Measurements from ENCODE around the gene SKIC8.

Gene SKIC8

DNA sequence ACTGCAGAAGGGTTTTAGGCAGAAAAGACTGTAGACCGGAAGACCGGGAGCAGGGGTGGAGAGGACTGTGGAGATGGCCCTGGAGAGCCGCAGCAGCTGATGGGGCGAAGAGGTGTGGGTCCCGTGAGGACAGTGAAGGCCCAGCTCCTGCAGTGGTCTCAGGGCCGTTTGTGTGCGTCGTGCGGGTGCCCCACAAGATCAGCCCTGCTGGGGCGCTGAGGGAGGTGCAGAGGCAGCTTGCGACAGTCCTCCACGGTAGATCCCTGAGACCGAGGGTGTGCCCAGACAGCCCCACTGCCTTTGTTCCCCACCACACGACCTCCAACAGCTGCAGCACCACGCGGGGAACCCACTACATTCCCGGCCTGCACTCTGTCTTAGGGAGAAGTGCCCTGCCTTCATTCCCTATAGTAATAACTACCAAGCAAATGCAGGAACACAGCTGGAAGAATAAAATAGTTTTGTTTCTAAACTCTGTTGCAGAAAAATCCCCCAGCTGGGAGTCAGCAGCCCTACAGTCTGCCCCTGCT, 21.7 kb upstream of the SKIC8 start:
- DNase-seq = no peak

DNA sequence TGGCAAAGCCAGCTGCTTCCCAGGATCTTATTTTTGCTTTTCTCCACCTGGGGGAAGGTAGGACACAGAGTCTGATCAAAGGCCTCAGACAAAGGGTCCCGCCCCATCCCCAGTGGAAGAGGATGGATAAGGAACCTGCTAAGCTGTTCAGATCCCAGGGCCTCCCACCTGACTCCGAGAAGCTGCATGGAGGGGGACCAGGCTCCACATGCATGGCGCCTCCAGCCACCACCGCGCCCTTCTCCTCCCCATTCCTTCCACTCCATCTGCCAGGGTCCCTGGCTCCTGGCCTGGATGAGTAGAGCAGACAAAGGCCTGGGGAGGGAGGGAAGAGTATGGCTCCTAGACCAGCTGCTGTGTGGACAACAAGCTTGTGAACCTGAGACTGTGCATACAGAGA, 20.8 kb upstream of the SKIC8 start:
- no peak for DNase-seq

DNA sequence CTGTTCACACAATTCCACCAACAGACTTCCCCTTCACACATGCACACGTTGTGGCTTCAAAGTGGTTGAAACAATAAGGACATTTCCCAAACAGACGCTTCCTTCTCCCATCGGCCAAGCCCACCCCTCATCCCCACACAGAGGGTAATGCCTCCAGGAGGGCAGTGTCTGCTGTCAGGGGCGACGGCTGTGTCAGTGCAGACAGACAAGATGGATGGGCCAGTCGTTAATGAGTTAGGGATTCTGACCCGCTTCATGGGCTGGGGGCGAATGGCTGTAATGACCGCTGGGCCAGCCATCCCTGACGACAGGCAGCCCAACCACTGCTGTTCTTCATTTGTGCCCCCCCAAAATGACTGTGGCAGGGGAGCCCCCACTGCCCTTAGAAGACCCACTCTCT, 20.2 kb upstream of the SKIC8 start:
- no peak for DNase-seq

DNA sequence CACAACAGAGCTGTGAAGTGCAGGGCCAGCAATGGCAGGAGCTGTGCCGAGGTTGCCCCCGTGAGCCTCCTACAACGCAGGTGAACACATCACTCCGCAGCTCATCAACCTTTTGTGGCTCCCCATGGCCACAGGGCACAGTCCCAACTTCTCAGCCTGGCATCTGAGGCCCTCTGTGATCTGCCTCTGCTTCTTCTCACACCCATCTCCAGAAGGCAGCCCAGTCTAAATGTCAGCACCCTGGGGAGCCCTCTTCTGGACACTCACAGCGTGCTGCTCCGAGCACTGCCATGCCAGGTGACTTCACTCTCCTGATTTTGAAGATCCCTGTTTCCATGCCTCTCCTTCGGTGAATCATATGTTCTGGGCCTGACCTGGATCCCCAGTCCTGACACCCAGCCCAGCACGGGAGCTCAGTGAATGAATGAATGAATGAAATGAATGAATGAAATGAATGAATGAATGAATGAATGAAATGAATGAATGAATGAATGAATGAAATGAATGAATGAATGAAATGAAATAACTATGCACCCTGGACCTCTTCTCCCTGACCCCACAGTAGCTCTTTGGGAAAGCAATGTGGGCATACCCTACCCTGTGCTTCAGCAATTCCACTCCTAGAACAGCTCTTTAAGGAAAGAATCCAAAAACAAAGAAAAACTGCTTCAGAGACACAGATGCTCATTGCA, 17.9 kb upstream of the SKIC8 start:
- no peak for DNase-seq

DNA sequence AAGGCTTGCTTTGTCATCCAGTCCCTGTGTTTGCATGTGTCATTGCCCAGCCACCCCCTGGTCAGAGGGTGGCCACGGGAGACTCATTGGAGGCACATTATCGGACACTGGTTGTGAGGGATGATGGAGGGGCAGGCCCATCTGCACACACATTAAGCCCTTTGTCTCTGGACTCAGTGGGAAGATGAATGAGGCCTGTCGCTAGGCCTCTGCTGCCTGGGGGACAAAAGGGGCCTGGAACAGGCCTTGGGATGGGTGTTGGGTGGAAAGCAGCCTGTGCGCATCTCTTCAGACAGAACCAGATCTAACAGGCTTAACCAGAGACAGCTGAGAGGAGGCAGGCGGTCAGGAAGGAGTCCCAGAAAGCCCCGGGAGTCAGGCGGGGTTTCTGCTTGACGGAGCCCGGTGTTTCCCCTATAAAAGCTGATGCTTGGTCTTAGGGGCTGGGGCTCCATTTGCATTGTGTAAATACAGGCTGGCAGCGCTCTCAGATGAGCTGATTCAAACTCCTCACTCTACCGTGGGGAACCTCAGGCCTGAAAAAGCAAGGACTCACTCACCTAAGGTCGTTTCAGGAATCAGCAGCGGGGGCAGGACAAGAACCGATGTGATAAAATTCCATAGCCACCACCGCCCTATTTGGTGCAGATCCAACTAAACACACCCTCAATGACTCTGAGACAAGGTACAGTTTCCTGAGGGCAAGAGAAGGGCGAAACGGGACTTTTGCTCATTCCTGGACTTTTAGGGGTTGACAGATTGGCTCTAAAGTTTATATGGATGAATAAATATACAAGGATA, 17.1 kb upstream of the SKIC8 start:
- no peak for DNase-seq

DNA sequence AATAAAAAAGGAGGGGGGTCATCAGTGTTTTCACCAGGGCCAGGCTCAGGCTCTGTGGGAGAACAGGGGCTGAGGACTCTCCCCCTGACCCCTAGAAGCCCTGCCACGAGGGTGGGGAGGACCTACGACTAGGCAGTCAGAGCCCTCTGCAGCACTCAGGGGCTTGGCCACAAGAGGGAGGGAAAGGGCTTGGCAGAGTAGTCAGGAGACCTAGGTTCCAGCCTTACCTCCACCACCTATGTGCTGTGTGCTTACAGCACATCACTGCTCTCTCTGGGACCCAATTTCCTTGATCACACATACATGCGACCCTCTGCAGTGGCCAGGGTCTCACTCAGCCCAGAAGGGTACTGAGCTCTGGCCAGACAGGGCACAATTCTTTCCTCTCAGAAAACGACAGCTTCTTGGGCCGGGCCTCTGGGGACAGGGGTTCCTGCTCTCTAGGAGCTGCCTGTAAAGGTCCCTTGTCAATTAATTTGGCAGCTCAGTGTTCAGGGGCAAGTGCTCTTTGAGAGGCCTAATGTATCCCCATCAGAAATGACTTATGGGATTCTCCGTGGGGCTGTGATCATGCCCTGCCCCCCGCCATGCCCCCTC, 16.4 kb upstream of the SKIC8 start:
- DNase-seq = no peak

DNA sequence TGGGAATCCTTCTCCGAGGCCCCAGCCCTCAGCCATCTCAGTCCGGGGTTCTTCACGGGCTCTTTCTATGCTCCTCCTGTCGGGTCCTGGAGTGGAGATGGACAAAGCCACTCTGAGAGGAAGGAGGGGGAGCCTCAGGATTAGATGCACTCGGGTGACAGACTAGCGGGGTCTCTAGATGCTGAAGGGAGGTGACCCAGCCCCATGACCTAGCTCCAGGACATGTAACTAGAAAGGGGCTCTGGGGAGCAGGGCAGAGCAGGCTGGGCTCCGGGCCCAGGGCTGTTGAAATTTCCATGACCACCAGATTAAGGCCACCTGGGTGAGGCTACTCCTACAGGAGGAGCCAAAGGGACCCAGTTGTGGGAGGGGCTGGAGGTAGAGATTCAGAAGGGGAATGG, 14.8 kb upstream of the SKIC8 start:
- no peak for DNase-seq

DNA sequence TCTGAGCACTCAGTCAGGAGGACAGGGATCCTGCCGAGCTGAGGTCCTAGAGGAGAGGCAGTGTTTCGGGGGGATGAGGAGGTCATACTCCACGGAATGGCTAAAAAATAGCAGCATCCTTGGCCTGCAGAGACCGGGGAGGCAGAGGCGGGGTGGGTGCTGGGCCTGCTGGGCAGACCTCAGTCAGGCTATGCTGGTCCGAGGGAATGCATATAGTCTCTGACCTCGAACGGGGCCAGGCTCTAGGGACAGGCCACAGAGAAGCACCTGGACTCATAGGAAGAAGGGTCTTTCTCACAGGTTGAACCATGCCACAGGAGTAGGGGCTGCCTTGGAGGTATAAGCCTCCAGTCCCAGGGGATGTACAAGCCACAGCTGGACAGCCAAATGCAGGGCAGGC, 14.0 kb upstream of the SKIC8 start:
- DNase-seq = no peak

DNA sequence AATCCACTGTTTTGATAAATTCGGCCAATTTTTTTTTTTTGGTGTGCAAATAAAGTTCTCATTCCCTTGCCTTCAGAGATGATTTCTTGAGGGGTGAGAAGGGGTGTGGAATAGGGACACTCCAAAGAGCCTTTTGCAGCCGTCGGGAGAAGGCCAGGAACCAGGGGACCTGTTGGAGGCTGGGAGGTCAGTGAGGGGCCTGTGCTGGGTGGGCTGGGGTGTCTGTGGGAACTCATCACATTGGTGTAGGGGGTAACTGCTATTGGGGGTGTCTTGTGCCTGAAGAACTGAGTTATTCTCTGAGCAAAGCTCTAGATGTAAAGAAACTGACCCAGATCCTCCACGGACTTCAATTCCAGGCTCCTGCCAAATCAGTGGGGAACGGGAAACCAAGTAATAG, 13.5 kb upstream of the SKIC8 start:
- no peak for DNase-seq

DNA sequence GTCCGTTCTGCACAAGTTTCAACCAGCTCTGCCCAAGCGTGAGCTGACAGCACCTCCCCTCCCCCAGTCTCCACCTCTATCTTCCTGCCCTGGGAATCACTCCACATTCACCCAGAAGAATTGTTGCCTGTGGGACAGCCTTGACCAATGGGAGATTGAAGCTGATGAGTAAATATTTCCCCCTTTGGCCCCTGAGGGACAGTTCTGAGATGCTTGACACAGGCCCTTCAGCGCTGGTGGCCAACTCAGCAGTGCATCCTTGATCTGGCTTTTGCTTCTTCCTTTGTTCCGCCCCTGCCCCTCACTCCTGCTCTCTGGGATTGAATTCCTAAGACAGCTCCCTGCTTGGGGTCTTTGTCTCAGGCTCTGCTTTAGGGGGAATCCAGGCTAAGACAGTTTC, 13.1 kb upstream of the SKIC8 start:
- DNase-seq = no peak

DNA sequence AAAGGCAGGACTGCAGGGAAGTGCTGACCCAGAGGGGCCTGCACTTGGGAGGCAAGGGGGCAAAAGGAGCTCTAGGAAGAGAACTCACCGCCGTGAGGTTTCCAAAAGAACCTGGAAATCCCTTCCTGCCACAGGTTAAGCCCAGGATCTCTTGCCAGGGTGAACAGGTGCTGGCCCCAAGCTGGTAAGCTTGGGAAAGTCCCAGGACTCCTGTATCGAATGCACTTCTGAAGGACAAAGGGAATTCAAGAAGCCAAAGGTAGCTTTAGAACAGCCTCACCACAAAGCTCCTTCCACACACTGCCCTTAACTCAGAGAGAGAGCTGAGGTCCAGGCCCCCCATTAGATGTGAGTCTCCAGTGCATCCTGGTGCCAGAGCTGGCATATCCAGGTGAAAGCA, 11.9 kb upstream of the SKIC8 start:
- DNase-seq = no peak

DNA sequence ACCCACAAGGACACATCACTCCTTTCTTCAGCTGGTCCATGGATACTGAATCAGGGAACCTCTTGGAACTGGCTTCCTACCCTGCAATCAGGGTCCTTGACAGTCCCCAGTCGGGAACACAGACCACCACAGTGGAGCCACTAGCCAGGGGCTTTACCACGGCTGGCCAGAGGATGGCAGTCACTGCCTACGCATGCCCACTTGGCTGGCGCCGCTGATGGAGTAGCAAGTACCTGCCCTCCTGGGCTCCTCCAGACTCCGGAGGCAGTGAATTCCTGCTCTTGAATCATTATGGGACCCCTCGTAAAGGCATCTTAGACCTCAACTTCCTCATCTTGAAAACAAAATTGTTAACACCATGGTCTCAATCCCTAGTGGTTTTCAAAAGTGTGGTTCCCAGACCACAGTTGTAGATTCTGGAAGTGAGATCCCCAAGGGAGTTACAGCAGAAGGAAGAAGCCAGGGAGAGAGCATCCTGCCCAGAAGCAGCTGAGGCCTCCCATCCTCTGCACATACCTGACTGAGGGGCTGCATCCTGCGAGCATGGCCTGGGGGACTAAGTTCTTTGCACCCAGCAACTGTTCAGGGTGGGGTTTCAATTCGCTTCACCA, 9.1 kb upstream of the SKIC8 start:
- DNase-seq = peak; percentile 21 to 40

DNA sequence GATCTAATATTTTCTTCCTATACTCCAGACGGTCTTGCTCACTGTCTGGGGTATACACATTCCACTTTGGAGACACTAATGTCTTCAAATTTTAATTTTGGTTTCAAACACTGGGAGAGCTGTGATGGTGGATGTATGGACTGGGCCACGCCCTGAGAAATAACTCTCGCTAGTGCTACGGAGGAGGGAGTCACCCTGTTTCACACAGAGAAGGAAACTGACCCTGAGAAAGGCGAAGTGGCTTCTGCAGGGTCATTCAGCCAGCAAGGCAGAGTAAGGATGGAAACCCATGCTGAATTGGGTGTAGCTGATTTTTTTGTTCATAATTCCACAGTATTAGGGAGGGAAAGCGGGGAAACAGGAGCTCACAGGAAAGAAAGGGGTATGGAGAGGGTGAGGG, 8.6 kb upstream of the SKIC8 start:
- no peak for DNase-seq

DNA sequence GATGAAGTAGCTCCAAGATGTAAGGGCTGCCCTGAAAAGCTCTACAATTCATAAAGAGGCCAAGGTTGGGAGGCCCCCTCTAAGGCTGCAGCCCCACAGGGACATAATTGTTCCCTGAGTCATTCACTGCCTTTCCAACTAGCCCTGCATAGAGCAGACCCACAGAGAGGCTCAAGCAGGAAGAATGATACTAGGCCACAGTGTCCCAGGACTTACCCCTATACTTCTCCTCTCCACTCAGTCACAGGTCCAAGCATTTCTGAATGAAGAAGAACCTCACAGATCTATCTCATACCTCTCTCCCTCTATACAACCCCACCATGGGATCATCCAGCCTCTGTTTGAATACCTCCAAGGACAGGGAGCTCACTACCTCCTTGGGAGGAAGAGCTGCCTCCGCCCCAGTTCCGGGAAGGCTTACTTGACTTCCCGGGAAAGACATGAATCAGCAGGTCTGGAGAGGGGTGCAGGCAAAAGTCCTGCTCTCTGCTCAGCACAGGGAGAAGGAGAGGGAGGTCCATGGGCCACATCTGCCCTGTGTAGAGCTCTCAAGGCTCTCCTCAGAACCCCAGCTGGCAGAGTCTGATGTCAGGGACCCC, 6.9 kb upstream of the SKIC8 start:
- DNase-seq = no peak

DNA sequence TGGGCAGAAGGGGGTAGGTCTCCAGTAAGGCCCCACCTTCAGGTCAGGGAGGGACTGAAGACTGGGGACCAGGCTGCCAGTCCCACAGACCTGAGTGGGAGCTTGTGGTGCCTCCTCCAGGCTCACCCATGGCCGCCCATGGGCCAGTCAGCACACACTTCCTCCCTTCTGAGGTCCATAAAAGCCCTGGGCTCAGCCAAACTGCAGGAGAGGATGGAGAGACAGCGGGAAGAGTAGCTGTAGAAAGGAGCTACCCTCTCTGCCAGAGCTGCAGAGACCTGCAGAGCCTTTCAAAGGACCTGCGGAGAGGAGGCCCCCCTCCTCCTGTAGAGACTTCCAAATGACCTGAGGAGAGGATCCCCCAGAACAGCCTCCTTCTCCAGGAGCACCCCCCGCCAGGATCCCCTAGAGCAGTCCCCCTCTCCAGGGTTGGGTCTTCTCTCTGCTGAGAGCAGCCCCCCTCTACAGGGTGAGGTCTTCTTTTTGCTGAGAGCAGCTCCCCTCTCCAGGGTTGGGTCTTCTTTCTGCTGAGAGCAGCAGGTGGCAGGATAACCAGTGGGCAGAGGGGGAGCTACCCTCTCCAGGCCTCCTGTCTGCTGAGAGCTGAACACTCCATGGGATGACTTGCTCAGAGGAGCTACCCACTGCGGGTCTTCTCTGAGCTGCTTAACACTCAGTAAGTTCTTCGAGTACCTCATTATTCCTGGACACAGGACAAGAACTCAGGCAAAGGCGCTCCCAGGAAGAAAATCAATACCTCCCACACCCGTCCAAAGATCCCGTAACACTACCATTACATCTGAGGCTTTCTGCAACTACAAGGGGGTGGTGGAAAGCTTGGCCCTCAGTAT, 5.0 kb upstream of the SKIC8 start:
- DNase-seq = no peak

DNA sequence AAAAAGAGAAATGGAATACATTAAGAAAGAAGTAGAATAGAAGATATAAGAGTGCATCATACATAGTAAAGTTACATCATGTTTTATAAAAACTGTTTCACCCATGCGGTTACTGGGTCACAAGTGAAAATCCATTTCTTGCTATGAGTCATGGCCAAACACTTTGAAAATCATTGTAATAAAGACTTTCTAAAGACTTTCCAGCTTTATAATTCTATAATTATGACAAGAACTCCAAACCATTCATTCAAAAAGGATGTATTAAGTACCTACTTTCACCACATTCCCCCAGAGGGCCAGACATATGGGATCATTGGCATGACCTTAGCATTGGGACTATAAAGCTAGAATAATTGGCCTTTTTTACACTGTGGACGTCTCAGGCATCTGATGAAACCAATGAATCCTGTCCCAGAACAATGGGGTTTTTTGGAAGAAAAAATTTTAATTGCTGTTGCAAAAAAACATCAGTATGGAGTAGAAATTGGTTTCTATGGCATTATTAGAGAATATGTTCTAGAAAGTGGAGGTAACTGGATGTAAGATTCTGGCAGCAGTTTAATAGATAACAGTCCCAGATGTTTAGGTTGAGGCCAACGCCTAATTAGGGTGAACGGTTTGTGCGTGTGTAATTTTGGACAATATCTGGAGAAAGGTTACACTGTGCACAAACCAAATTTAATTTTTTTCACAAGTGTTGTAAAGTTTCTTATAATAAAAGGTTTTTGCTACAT, 3.3 kb upstream of the SKIC8 start:
- DNase-seq = no peak

DNA sequence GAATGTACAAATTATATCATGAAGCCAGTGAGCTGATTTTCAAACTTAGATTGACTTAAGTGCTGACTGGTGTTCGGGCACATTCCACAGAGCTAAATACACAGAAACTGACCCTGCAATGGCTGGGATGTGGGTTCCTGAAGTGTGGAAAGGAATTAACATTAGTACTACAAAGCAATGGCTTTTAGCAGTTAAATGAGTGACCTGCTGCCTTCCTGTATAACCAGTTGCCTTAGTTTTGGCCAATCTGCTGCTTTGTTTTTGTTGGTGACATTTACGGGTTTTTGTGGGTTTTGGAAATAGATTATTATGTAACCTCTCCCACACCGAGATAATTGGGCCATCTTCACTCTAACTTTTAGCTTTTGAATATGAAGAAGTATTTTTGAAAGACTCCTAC, 2.4 kb upstream of the SKIC8 start:
- DNase-seq = no peak

DNA sequence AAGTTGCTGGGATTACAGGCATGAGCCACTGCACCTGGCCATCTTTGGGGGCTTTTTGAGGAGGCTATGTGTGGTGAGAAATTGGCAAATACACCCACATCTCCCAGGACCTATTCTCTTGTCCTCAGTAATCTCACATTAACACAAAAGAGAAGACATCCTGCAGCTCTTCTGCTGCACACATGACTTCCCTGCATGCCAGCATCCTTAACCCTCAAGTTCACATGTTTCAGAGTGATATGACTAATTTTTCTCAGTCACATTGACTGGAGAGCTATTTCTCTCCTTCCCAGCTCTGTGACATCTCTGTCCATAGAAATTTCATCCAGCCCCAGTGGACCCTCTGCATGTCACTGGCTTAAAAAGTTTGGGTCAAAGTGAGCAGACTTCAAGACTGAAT, 1.9 kb upstream of the SKIC8 start:
- no peak for DNase-seq

DNA sequence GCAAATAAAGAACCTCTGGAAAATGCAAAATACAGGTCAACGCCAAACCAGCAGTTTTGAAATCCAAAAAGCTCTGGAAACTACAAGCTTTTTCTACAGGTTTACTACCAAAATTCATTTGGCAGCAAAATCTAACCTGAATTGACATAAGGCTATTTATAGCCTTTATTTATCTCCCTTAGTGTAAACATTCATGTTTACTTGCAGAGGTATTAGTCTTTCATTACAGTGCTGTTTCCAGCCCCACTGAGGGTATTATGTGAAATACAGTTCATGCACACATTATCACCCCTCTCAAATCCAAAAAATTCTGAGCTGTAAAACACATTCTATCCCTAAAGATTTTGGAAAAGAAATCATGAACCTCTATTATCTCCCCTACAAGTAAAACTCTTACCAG, 7.2 kb downstream of the SKIC8 start:
- no peak for DNase-seq

DNA sequence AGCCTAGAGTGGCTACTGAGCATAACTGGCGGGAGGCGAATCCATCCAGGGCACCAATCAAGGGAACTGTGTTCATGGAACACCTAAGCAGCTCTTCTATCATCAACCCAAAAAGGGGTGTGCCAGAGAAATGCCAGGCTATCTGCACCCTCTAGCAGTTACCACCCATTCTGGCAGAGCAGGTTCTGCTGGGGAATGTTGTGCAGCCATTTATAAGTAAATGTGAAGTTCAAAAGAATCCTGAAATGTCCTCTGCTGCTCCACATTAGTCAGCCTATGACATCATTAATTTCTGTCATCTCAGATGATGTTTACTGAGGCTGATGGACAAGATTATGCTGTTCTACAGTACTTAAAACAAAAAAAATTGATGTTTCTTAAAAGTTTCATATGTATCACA, 7.7 kb downstream of the SKIC8 start:
- no peak for DNase-seq

DNA sequence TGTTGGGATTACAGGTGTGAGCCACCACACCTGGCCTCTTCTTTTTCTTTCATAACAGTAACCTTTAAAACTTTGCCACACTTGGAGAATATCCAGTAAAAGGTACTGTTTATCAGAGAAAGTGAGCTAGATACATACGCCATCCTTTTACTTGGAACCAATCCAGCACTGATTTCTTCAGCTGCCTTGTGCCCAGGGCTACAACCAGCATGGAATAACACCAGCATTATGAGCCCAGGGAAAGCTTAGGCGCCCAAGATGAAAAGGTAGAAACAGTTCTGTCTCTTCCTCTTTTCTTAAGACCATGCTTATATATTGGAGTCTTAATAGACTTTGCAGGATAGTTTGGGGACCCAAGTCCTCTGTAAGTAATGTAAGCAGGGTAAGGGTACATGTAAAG, 8.4 kb downstream of the SKIC8 start:
- no peak for DNase-seq

DNA sequence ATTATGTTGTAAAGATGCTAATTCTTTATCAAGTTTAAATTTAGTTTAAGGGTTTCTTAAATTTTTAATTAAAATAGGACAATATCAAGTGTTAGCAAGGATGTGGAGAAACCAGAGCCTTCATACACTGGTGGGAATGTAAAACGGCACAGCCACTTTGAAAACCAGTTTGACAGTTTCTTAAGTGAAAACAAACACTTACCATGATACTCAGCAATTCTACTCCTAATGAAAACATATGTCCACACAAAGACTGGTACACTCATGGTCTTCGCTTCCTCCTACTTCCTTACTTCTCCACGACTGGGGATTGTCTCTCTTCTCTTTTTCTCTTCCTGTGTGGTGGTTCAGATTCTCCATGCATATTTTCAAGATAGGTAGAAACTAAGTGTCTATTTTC, 9.2 kb downstream of the SKIC8 start:
- DNase-seq = no peak
